VCaP (cell line): ENCODE results near the gene CEP250.

Source experiments
- H3K27ac ChIP-seq: fragments of 450-650 bp; 2 replicates; pipeline ENCODE4 v1.5.1; 2017
- TF ChIP-seq, protein P1 (sequence below): fragments of 450-650 bp; conservative IDR thresholded peaks from 2 replicates; pipeline ENCODE4 v1.5.1; 2017; ENCODE audit warnings: mild to moderate bottlenecking, moderate library complexity

Gene CEP250

GRCh38 chr20:35468671-35469334 is 13.4 kb downstream of the CEP250 start:
- TF ChIP-seq, protein P1, sequence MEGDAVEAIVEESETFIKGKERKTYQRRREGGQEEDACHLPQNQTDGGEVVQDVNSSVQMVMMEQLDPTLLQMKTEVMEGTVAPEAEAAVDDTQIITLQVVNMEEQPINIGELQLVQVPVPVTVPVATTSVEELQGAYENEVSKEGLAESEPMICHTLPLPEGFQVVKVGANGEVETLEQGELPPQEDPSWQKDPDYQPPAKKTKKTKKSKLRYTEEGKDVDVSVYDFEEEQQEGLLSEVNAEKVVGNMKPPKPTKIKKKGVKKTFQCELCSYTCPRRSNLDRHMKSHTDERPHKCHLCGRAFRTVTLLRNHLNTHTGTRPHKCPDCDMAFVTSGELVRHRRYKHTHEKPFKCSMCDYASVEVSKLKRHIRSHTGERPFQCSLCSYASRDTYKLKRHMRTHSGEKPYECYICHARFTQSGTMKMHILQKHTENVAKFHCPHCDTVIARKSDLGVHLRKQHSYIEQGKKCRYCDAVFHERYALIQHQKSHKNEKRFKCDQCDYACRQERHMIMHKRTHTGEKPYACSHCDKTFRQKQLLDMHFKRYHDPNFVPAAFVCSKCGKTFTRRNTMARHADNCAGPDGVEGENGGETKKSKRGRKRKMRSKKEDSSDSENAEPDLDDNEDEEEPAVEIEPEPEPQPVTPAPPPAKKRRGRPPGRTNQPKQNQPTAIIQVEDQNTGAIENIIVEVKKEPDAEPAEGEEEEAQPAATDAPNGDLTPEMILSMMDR, result no peak
- no peak overlapping the region for H3K27ac ChIP-seq

- TF ChIP-seq, protein P1, result no peak
- H3K27ac ChIP-seq, result no peak overlapping the region
These were observed 16.8 kb downstream of the CEP250 start for GRCh38 chr20:35472209-35472608.

DNA sequence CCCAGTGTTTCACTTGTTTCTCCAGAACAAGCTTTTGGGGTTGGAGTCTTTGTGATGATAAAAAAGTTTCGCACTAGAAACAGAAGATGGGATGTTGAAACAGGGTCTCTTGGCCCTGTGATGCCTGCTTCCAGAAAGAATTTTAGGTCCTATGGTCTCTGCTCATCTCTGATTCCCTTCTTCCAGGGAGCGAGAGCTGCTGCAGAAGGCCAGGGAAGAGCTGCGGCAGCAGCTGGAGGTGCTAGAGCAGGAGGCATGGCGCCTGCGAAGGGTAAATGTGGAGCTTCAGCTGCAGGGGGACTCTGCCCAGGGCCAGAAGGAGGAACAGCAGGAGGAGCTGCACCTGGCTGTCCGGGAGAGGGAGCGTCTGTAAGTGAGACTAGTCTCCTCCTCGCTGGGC is 18.3 kb downstream of the CEP250 start:
- TF ChIP-seq, protein P1, result no peak
- H3K27ac ChIP-seq, result no peak overlapping the region

DNA sequence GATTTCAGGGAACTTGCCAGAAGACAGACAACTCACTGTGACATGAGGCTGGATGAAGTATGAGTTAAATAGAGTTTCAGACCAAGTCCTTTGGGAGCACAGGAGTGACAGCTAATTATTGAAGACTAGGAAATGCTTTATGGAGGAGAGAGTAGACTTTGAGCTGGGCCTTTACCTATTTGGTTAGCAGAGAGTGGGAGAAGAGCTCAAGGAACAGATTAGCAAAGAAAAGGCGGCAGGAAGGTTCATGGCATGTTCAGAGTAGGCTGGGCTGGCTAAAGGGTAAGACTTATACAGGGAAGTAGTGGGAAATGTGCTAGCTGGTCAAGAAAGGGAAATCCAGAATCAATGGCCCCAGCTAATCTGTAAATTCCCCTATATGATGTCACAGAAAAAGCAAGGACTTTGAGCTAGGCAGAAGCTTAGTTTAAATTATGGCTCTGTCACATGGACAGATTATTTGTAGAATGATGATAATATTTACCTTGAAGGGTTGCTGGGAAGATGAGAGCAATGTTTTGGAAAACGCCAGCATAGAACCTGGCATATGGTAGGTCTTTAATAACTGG is 19.0 kb downstream of the CEP250 start:
- TF ChIP-seq, protein P1, result no peak
- H3K27ac ChIP-seq, result no peak overlapping the region

- no peak overlapping the region for H3K27ac ChIP-seq
- TF ChIP-seq, protein P1, result no peak
These were observed 20.9 kb downstream of the CEP250 start for GRCh38 chr20:35476288-35476687.

GRCh38 chr20:35478804-35479472 is 23.5 kb downstream of the CEP250 start:
- TF ChIP-seq, protein P1, result no peak; the same call in 1 of the 2 replicates
- H3K27ac ChIP-seq, result no peak overlapping the region

- TF ChIP-seq, protein P1, result no peak
- no peak overlapping the region for H3K27ac ChIP-seq
These were observed 24.4 kb downstream of the CEP250 start for GRCh38 chr20:35479798-35480197.
